ENCODE data around the gene SNPH.
"Not testable (repeated sequence)": the region's sequence is repeated elsewhere in the genome, so short reads cannot be mapped to it uniquely, and the experiment has no call there.

Gene SNPH

GRCh38 chr20:1341561-1342265 lies 75.6 kb downstream of the SNPH start:
- DNase-seq (ENCODE audit: low read depth): no peak

- DNase-seq (ENCODE audit: low read depth): not testable (repeated sequence)
Observed at GRCh38 chr20:1343446-1344124, 77.5 kb downstream of the SNPH start.

GRCh38 chr20:1345030-1345755 lies 79.1 kb downstream of the SNPH start:
- no peak for DNase-seq (ENCODE audit: low read depth)

DNA sequence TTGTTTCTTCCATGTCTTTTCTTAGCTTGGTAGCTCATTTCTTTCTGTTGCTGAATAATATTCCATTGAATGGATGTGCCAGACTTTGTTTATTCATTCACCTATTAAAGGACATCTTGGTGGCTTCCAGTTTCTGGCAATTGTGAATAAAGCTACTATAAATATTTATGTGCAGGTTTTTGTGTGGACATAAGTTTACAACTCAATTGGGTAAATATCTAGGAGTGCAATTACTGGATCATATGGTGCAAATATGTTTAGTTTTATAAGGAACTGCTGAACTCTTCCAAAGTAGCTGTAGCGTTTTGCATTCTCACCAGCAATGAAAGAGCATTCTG lies 79.6 kb downstream of the SNPH start:
- DNase-seq (ENCODE audit: low read depth): no peak

DNA sequence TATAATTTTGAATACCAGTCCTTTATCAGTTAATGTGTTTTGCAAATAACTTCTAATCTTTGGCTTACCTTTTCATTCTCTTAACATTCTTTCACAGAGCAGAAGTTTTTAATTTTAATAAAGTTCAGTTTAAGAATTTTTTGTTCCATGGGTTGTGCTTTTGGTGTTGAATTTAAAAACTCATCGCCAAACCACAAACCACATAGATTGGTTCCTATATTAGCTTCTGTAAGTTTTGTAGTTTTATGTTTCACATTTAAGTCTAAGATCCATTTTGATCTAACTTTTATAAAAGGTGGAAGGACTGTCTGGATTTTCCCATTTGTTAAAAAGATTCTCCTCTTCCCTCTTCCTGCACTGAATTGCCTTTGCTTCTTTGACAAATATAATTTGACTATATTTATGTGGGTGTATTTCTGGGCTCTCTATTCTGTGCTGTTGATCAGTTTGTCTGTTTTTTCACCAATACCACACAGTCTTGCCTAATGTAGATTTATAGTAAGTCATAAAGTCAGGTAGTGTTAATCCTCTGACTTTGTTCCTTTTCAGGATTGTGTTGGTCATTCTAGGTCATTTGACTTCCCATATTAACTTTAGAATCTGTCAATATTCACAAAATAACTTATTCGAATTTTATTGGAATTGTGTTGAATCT lies 80.3 kb downstream of the SNPH start:
- no peak for DNase-seq (ENCODE audit: low read depth)

DNA sequence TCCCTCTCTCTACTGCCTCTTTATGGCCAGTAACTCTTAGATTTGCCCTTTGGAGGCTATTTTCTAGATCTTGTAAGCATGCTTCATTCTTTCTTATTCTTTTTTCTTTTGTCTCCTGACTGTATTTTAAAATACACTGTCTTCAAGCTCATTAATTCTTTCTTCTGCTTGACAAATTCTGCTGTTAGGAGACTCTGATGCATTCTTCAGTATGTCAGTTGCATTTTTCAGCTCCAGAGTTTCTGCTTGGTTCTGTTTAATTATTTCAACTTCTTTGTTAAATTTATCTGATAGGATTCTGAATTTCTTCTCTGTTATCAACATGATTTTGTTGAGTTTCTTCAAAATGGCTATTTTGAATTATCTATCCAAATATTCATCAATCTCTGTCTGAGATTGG lies 87.9 kb downstream of the SNPH start:
- no peak for DNase-seq (ENCODE audit: low read depth)

DNA sequence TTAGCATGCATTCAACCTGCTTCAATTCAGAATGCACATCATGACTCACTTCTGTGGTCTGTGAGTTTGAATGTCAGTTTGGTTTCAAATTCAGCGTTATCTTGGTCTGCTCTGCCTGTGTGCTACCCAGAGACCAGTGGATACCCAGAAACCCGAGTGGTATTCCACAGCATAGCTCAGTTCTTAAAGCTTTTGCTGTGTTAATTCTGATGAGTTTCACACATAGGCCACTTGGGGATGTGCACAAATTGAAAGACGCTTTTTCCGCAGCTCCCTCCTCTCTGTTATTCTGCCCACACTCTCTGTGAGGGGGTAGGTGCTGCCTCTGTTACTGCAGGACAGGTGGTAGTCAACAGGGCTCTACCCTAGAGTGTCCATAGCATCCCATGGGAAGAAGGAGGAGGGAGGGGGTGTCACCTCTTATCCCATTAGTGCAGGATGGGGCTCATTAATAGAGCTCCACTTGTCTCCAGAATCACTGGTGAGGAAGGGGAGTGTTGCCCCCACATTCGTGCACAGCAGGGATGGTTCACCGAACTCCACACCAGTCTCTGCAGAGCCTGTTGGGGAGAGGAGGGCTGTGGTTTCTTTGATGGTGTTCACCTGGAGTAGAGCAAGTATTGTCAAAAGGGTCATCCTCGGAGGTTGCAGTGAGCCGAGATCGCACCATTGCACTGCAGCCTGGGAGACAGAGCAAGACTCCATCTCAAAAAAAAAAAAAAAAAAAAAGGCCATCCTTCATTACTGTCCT lies 92.0 kb downstream of the SNPH start:
- DNase-seq (ENCODE audit: low read depth): no peak

Measured in activated gamma-delta T cell treated with anti-CD3 and anti-CD28 coated beads, Interleukin-2, amount 50 U/mL, for 16 hours (primary cell).